Uterus (tissue), 2 donors: ENCODE data around the gene TBC1D5.

Experiments used
- CTCF ChIP-seq, 4 experiments: fragments of 200-600 bp in 2 of 4; fragments of 450-650 bp in 2 of 4; sonication (generic) in 2 of 4; IDR thresholded peaks; one replicate each; pipeline ENCODE4 v1.5.1; 2016 to 2019; ENCODE audit warnings: antibody characterized with exemption in 4 of 4, mild to moderate bottlenecking in 2 of 4, moderate library complexity in 1 of 4
- POLR2A ChIP-seq, 2 donors: fragments of 450-650 bp; IDR thresholded peaks; one replicate each; pipeline ENCODE4 v1.6.1; 2016; ENCODE audit warnings: antibody characterized with exemption in 2 of 2, mild to moderate bottlenecking in 1 of 2, moderate library complexity in 1 of 2

GRCh38 chr3:17352620-17353019 is 389.8 kb downstream of the TBC1D5 start:
- TF ChIP-seq POLR2A (IDR thresholded peaks at IDR 0.05) (no peak), CTCF (IDR thresholded peaks at IDR 0.05) (no peak)
